Measurements from ENCODE around the gene NPHP4. TPM values are rescaled to one million over a fixed set of nuclear protein-coding genes. Genes with fewer than 3 reads are reported as not detected.
A peak's percentile ranks its signal among the peaks of the same experiment; 100 is the strongest.

Gene NPHP4
- total RNA-seq, 2 experiments from 2014 or later, result 15.6 to 17.2 TPM

- no peaks in the 10 kb centered on the region for H3K27me3 Mint-ChIP-seq (ENCODE audit: low read depth)
- ChIA-PET POLR2A (no interaction called here), CTCF (no interaction called here)
- H3K9me3 Mint-ChIP-seq (ENCODE audit: insufficient read depth), result no peaks in the 10 kb centered on the region
- H3K4me3 Mint-ChIP-seq, result no peak overlapping the region
- ATAC-seq (no peak), DNase-seq (no peak)
- peaks cover 28% of the 10 kb centered on the region for H3K4me1 Mint-ChIP-seq (ENCODE audit: low read depth)
- H3K27ac Mint-ChIP-seq, result no peak overlapping the region
- H3K36me3 Mint-ChIP-seq (ENCODE audit: low read depth), result peaks cover 5% of the 10 kb centered on the region
Observed at GRCh38 chr1:6009120-6010040, 17.2 kb upstream of the NPHP4 start.

- DNase-seq (no peak), ATAC-seq (no peak)
- Mint-ChIP-seq H3K9me3 (ENCODE audit: insufficient read depth) (no peaks in the 10 kb centered on the region), H3K36me3 (ENCODE audit: low read depth) (peaks cover under 1% of the 10 kb centered on the region), H3K27ac (no peak overlapping the region), H3K4me1 (ENCODE audit: low read depth) (peaks cover 31% of the 10 kb centered on the region), H3K4me3 (no peak overlapping the region), H3K27me3 (ENCODE audit: low read depth) (no peaks in the 10 kb centered on the region)
- POLR2A ChIA-PET, result no interaction called here
- CTCF ChIA-PET, result no interaction called here
Observed at GRCh38 chr1:6008696-6009095, 16.5 kb upstream of the NPHP4 start.

GRCh38 chr1:6008084-6008415 is 15.8 kb upstream of the NPHP4 start:
- Mint-ChIP-seq H3K36me3 (ENCODE audit: low read depth) (peaks cover 3% of the 10 kb centered on the region), H3K9me3 (ENCODE audit: insufficient read depth) (no peaks in the 10 kb centered on the region), H3K27ac (no peak overlapping the region), H3K4me1 (ENCODE audit: low read depth) (peaks cover 34% of the 10 kb centered on the region), H3K4me3 (no peak overlapping the region), H3K27me3 (ENCODE audit: low read depth) (no peaks in the 10 kb centered on the region)
- ChIA-PET CTCF (no interaction called here), POLR2A (no interaction called here)
- ATAC-seq, result no peak
- DNase-seq, result no peak

DNA sequence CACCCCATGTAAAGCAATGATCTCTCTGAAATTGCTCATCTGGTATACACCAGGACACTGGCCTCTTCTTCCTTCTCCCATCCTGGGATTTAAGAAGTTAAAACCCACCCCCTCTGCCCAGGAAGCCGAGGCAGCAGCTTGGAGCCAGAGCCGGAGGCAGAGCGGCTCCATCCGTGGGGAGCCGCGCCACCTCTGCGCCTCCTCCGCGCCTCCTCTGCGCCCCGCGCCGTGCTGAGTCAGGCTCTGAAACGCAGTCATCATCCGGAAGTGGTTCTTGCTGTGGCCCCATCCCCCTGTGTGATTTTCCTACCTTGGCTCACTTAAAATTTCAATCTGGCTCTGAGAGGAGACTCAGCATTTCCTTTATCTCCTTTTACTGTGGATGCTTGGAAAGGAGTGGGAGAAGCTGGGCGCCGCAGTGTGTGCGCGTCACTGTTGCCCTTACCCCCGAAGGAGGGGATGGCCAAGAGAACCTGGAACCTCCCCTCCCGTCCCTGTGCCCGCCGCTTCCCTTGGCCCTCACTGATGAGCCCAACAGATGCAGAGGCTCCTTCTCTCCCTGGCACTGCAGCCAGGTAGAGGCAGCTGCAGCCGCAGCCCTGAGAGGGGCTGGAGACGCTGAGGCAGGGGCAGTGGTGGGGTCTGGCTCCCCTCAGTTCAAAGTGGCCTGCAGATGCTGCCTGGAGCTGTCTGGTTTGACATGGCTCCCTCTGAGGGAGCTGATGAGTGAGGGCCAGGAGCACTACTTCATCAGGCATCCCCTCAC is 15.3 kb upstream of the NPHP4 start:
- Mint-ChIP-seq H3K27ac (no peak overlapping the region), H3K9me3 (ENCODE audit: insufficient read depth) (no peaks in the 10 kb centered on the region), H3K4me1 (ENCODE audit: low read depth) (peaks cover 31% of the 10 kb centered on the region), H3K36me3 (ENCODE audit: low read depth) (peaks cover 3% of the 10 kb centered on the region), H3K27me3 (ENCODE audit: low read depth) (no peaks in the 10 kb centered on the region), H3K4me3 (no peak overlapping the region)
- ChIA-PET POLR2A (interaction anchor here (1.2 kb wide), 1 partner anchor 14 kb away, joined by 6 read pairs; no protein-coding TSS in a partner anchor), CTCF (no interaction called here)
- ATAC-seq (no peak), DNase-seq (no peak)

GRCh38 chr1:6006882-6007281 is 14.7 kb upstream of the NPHP4 start:
- no peak overlapping the region for H3K27ac Mint-ChIP-seq
- no peak for ATAC-seq
- ChIA-PET CTCF (no interaction called here), POLR2A (interaction anchor here (1.2 kb wide), 1 partner anchor 13 kb away, joined by 6 read pairs; no protein-coding TSS in a partner anchor)
- no peak overlapping the region for H3K4me3 Mint-ChIP-seq
- peaks cover 31% of the 10 kb centered on the region for H3K4me1 Mint-ChIP-seq (ENCODE audit: low read depth)
- H3K36me3 Mint-ChIP-seq (ENCODE audit: low read depth), result peaks cover 3% of the 10 kb centered on the region
- no peak for DNase-seq
- H3K9me3 Mint-ChIP-seq (ENCODE audit: insufficient read depth), result no peaks in the 10 kb centered on the region
- no peaks in the 10 kb centered on the region for H3K27me3 Mint-ChIP-seq (ENCODE audit: low read depth)

- ATAC-seq (no peak), DNase-seq (no peak)
- H3K27me3 Mint-ChIP-seq (ENCODE audit: low read depth), result no peaks in the 10 kb centered on the region
- H3K36me3 Mint-ChIP-seq (ENCODE audit: low read depth), result peaks cover 3% of the 10 kb centered on the region
- H3K9me3 Mint-ChIP-seq (ENCODE audit: insufficient read depth), result no peaks in the 10 kb centered on the region
- H3K4me1 Mint-ChIP-seq (ENCODE audit: low read depth), result peaks cover 28% of the 10 kb centered on the region
- H3K4me3 Mint-ChIP-seq, result no peak overlapping the region
- POLR2A ChIA-PET, result interaction anchor here (1.0 kb wide), 1 partner anchor 22 kb away, joined by 3 read pairs; no protein-coding TSS in a partner anchor
- H3K27ac Mint-ChIP-seq, result no peak overlapping the region
- CTCF ChIA-PET, result no interaction called here
Observed at GRCh38 chr1:6005276-6005917, 13.2 kb upstream of the NPHP4 start.

DNA sequence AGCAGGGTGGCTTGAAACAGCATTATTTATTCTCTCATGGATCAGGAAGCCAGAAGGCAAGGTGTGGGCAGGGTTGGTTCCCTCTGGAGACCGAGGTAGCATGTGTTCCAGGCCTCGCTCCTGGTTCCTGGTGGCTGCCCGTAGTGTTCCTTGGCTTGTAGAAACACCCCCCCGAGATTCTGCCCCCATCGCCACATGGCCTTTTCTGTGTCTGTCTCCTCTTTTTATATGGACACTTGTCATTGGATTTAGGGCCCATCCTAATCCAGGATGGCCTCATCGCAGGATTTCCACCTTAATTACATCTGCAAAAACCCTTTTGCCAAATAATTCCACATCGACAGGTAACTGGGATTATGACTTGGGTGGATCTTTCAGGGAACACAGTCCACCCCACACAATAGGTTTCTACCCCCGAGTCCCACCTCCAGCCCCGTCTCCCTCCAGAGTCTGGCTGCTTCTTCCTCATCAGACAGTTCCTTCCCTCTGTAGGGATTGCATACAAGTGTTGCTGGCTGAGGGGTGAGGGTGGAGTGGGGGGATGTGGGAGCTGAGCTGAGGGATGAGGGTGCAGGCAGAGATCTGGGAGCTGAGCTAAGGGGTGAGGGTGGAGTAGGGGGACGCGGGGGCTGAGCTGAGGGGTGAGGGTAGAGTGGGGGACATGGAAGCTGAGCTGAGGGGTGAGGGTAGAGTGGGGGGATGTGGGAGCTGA is 12.3 kb upstream of the NPHP4 start:
- ChIA-PET CTCF (no interaction called here), POLR2A (interaction anchor here (1.0 kb wide), 1 partner anchor 23 kb away, joined by 3 read pairs; no protein-coding TSS in a partner anchor)
- Mint-ChIP-seq H3K9me3 (ENCODE audit: insufficient read depth) (no peaks in the 10 kb centered on the region), H3K36me3 (ENCODE audit: low read depth) (peaks cover 3% of the 10 kb centered on the region), H3K27ac (no peak overlapping the region), H3K4me1 (ENCODE audit: low read depth) (peaks cover 28% of the 10 kb centered on the region), H3K27me3 (ENCODE audit: low read depth) (no peaks in the 10 kb centered on the region), H3K4me3 (no peak overlapping the region)
- no peak for DNase-seq
- ATAC-seq, result no peak

DNA sequence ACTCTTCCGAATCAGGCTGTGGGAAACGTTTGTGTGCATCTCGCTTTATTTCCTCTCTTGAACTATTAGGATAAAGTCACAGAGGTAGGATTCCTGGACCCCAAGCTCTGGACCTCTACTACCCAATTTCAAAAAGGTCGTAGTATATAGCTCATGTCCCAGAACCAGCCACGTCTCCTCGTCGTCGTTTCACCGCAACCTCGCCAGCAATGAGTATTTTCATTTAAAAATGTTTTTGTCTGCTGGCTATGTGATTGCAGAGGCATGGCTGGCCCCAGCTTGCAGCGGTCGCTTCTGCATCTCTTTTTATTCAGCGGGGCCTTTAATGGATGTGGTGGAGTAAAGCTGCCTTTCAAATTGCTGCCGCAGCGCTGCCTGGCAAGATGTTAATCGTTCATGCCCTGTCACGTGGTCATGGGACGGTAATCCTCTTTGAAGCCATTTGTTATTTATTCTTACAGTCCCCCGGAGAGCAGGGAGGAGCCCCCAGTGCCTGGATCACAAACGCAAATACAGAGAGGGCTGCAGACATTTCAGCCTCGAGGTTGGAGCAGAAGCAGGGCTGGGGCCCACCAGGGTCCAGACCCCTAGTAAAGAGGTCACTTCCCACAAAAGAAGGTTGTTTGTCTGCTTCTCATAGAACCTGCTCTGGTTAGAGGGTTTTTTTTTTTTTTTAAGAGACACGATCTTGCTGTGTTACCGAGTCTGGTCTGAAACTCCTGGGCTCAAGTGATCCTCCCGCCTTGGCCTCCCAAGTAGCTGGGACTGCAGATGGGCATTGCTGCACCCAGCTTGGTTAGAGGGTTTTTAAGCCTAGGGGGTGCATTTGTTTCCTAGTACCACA is 11.6 kb upstream of the NPHP4 start:
- no peaks in the 10 kb centered on the region for H3K27me3 Mint-ChIP-seq (ENCODE audit: low read depth)
- H3K4me3 Mint-ChIP-seq, result no peak overlapping the region
- peaks cover 27% of the 10 kb centered on the region for H3K4me1 Mint-ChIP-seq (ENCODE audit: low read depth)
- ATAC-seq (no peak), DNase-seq (no peak)
- H3K27ac Mint-ChIP-seq, result peak overlapping the region; percentile 1
- CTCF ChIA-PET, result no interaction called here
- peaks cover 3% of the 10 kb centered on the region for H3K36me3 Mint-ChIP-seq (ENCODE audit: low read depth)
- H3K9me3 Mint-ChIP-seq (ENCODE audit: insufficient read depth), result no peaks in the 10 kb centered on the region
- POLR2A ChIA-PET, result interaction anchor here (0.6 kb wide), 1 partner anchor 25 kb away, joined by 5 read pairs; no protein-coding TSS in a partner anchor

DNA sequence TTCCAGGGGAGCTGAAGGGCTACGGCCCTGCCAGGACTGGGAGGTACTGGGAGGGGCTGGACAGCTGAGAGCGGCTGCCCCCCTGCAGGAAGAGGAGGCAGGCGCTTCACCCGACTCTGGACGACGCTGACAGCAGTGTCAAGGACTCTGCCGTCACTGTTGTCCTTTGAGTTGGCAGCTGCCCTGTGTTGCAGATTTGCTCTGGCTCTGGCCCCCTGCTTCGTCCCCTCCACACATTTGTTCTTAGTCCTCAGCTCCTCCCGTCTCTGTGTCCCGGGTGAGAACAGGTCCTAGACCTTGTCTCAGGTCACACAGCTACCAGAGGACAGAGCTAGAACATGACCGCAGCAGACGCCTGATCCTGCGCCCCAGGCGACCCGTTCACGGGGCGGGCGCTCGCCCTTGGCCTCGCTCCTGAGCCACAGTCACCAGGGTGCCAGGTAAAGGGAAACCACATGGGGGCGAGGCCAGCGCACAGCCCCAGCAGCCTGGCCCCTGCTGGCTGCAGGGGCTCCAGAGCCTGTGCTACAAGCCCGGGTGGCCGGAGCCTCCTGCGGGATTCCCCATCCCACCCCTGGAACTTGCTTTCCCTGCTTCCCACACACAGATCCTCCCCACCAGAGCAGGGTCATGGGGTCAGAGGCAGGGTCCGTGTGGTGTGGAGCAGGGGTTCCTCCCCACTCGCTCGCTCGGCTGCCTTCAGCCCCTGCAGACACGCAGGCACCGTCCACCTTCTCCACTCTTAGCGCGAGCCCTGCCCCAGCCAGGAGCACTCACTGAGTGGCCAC is 10.7 kb upstream of the NPHP4 start:
- peaks cover 4% of the 10 kb centered on the region for H3K36me3 Mint-ChIP-seq (ENCODE audit: low read depth)
- H3K27ac Mint-ChIP-seq, result peak overlapping the region; percentile 1
- peaks cover 27% of the 10 kb centered on the region for H3K4me1 Mint-ChIP-seq (ENCODE audit: low read depth)
- H3K4me3 Mint-ChIP-seq, result no peak overlapping the region
- POLR2A ChIA-PET, result interaction anchor here (0.6 kb wide), 1 partner anchor 26 kb away, joined by 5 read pairs; no protein-coding TSS in a partner anchor
- no peaks in the 10 kb centered on the region for H3K9me3 Mint-ChIP-seq (ENCODE audit: insufficient read depth)
- H3K27me3 Mint-ChIP-seq (ENCODE audit: low read depth), result no peaks in the 10 kb centered on the region
- ATAC-seq (no peak), DNase-seq (no peak)
- CTCF ChIA-PET, result no interaction called here

DNA sequence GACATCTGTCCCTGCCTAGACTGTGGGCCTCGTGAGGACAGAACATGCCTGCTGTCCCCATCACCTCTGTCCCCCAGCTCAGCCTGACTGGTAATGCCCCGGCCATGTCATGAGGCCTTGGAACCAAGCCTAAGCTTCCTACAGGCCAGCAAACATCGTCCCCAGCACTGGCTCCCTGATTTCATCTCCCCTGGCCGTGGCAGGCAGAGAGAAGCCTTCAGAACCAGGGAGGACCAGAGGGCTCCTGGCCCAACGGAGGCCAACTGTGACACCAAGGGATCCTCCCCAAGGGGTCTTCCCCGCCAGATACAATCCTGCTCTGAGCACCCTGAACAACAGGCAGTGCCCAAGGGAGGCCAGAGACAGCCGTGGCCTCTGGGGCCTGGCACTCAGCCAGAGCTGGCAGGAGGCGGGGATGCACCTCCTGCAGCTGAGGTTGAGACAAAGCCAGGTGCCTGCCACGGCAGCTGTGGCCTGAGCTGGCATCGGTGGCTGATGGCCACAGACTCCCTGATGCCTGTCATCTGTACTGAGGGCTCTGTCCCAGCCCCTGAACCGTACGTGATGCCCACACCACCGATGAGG is 9.9 kb upstream of the NPHP4 start:
- CTCF ChIA-PET, result no interaction called here
- POLR2A ChIA-PET, result no interaction called here
- no peak for DNase-seq

More for the DNA sequence above, 9.9 kb upstream of the NPHP4 start:
- no peaks in the 10 kb centered on the region for H3K9me3 Mint-ChIP-seq (ENCODE audit: insufficient read depth)
- H3K36me3 Mint-ChIP-seq (ENCODE audit: low read depth), result peaks cover 7% of the 10 kb centered on the region
- no peak for ATAC-seq
- H3K4me3 Mint-ChIP-seq, result no peak overlapping the region
- peaks cover 21% of the 10 kb centered on the region for H3K4me1 Mint-ChIP-seq (ENCODE audit: low read depth)
- H3K27me3 Mint-ChIP-seq (ENCODE audit: low read depth), result no peaks in the 10 kb centered on the region
- H3K27ac Mint-ChIP-seq, result no peak overlapping the region

Measured in activated CD8-positive, alpha-beta T cell treated with anti-CD3 and anti-CD28 coated beads, Interleukin-2, amount 10 ng/mL, durations not matched to agents 7 days and 5 days (primary cell).